NCI-H2171 (cell line): ENCODE data around the gene GRIFIN.
A peak's percentile ranks its signal among the peaks of the same experiment; 100 is the strongest.
"Not testable (repeated sequence)": the region's sequence is repeated elsewhere in the genome, so short reads cannot be mapped to it uniquely, and the experiment has no call there.

Source experiments
- DNase-seq: peaks from one replicate; lab custom pipeline; 2025; lab: John Stamatoyannopoulos, UW

Gene GRIFIN

GRCh38 chr7:2453849-2454248 is 22.3 kb downstream of the GRIFIN start:
- DNase-seq, result not testable (repeated sequence)

- DNase-seq, result no peak
These were observed 23.4 kb downstream of the GRIFIN start for GRCh38 chr7:2452643-2453270.

GRCh38 chr7:2452074-2452507 is 24.1 kb downstream of the GRIFIN start:
- no peak for DNase-seq

- peak; percentile 44 for DNase-seq
These were observed 24.8 kb downstream of the GRIFIN start for GRCh38 chr7:2451171-2452073.

- DNase-seq, result peak; percentile 82
These were observed 25.7 kb downstream of the GRIFIN start for GRCh38 chr7:2450198-2451107.

GRCh38 chr7:2446676-2447075 is 29.5 kb downstream of the GRIFIN start:
- DNase-seq, result no peak

- DNase-seq, result no peak
These were observed 30.2 kb downstream of the GRIFIN start for GRCh38 chr7:2445898-2446555.

- DNase-seq, result no peak
These were observed 31.2 kb downstream of the GRIFIN start for GRCh38 chr7:2445047-2445446.

- no peak for DNase-seq
These were observed 31.7 kb downstream of the GRIFIN start for GRCh38 chr7:2444476-2444875.

GRCh38 chr7:2443491-2443890 is 32.7 kb downstream of the GRIFIN start:
- DNase-seq, result no peak

- no peak for DNase-seq
These were observed 34.7 kb downstream of the GRIFIN start for GRCh38 chr7:2441430-2442058.

- DNase-seq, result no peak
These were observed 35.5 kb downstream of the GRIFIN start for GRCh38 chr7:2440608-2441245.

- DNase-seq, result no peak
These were observed 37.4 kb downstream of the GRIFIN start for GRCh38 chr7:2438775-2439174.

- no peak for DNase-seq
These were observed 38.0 kb downstream of the GRIFIN start for GRCh38 chr7:2438186-2438585.

GRCh38 chr7:2437537-2438148 is 38.6 kb downstream of the GRIFIN start:
- no peak for DNase-seq

- DNase-seq, result no peak
These were observed 39.1 kb downstream of the GRIFIN start for GRCh38 chr7:2437136-2437535.

- DNase-seq, result no peak
These were observed 39.7 kb downstream of the GRIFIN start for GRCh38 chr7:2436341-2437104.

- DNase-seq, result no peak
These were observed 41.1 kb downstream of the GRIFIN start for GRCh38 chr7:2435146-2435545.

- no peak for DNase-seq
These were observed 42.3 kb downstream of the GRIFIN start for GRCh38 chr7:2433713-2434550.
